ENCODE results near the gene SIN3B.

The SIN3B gene

DNA sequence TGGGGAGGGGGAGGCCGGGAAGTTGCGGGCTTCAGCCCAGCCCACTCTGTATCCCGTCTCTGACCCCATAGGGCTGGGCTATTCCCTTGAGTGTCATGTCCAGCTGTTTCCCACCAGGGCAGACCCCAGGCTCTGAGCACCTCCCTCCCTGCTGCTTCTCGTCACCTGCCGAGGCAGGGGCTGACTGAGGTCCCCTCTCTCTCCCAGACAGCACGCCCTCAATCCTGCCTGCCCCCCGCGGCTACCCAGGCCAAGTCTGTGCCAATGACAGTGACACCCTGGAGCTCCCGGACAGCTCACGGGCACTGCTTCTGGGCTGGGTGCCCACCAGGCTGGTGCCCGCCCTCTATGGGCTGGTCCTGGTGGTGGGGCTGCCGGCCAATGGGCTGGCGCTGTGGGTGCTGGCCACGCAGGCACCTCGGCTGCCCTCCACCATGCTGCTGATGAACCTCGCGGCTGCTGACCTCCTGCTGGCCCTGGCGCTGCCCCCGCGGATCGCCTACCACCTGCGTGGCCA, 60.2 kb downstream of the SIN3B start:
- DNase-seq (ENCODE audit: low read depth, low spot score), result no peak

GRCh38 chr19:16889883-16890460, 60.8 kb downstream of the SIN3B start:
- no peak for DNase-seq (ENCODE audit: low read depth, low spot score)

- no peak for DNase-seq (ENCODE audit: low read depth, low spot score)
These were observed 61.4 kb downstream of the SIN3B start for GRCh38 chr19:16890461-16891184.

GRCh38 chr19:16891696-16892382, 62.6 kb downstream of the SIN3B start:
- no peak for DNase-seq (ENCODE audit: low read depth, low spot score)

DNA sequence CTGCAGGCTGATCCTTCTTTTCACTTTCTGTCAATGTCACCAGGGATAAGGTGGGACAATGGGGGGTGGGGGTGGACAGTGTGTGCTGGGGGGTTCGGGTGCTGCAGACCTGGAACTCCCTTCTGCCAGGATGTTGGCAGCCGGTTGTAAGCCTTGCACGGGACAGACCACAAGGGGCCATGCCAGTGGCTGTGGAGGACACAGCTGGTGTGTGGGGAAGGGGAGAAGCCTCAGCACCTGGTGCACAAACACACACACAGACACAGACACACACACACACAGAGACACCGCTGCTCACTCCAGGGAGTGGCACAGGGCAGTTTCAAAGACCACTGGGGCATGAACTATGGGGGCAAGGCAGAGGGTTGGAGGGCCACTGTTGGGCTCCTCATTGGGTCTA, 63.2 kb downstream of the SIN3B start:
- no peak for DNase-seq (ENCODE audit: low read depth, low spot score)

GRCh38 chr19:16892868-16893685, 63.9 kb downstream of the SIN3B start:
- no peak for DNase-seq (ENCODE audit: low read depth, low spot score)

- DNase-seq (ENCODE audit: low read depth, low spot score), result no peak
These were observed 64.4 kb downstream of the SIN3B start for GRCh38 chr19:16893686-16893989.

DNA sequence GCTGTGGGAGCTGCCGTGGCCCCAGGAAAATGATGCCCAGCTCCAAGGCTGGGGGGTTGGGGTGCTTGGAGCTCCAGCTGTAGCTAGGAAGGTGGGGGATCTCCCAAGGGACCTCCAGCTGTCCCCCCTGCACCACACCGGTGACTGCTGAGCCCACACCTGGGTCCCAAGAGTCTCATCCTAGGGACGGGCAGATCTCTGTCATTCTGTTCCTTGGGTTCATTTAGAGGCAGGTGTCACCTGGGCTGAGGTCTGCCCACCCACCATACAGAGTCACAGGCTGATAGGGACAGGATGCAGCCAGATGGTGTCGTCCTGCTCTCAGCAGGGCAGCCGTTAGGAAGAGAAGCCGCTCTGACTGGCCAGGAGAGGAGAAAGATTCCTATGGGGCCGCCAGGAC, 64.9 kb downstream of the SIN3B start:
- DNase-seq (ENCODE audit: low read depth, low spot score), result no peak

- DNase-seq (ENCODE audit: low read depth, low spot score), result no peak
These were observed 66.4 kb downstream of the SIN3B start for GRCh38 chr19:16895467-16896145.

DNA sequence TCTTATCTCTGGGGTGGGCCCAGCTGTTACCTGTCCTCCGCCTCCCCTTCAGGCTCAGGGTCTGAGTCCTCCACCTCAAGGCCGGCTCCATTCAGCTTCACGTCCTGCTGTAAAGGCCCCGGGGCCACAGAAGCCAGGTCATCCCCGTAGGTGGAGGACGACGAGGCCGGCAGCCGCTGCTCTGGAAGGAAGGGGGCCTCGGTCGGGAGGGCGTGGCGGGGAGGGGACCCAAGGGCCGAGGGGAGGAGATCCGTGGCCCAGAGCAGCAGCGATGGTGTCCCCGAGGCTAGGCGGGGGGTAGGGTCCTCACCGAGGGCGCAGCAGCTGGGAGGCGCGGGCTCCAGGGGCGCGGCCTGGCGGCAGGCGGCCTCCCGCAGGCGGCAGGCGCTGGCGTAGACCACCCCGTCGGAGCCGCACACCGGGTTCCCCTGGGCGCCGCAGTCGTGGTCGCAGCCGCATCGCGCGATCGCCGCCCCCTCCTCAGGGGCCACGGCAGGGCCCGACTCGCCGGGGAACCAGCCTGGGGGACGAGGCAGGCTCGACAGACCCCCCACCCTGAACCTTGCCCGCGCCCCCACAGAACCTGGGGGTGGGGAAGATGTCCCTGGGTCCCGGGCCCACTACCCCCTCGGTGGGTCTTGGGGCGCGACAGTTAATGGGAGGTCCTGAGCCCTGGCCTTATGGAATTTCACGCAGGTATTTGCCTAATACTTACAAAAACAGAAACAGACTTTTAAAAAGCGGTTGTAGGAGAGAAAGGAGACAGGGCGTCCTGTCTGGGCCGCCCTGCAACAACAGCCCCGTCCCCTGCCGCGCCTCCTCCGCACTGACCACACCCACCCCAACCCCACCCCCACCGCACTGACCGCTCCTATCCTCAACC, 67.2 kb downstream of the SIN3B start:
- DNase-seq (ENCODE audit: low read depth, low spot score), result no peak

DNA sequence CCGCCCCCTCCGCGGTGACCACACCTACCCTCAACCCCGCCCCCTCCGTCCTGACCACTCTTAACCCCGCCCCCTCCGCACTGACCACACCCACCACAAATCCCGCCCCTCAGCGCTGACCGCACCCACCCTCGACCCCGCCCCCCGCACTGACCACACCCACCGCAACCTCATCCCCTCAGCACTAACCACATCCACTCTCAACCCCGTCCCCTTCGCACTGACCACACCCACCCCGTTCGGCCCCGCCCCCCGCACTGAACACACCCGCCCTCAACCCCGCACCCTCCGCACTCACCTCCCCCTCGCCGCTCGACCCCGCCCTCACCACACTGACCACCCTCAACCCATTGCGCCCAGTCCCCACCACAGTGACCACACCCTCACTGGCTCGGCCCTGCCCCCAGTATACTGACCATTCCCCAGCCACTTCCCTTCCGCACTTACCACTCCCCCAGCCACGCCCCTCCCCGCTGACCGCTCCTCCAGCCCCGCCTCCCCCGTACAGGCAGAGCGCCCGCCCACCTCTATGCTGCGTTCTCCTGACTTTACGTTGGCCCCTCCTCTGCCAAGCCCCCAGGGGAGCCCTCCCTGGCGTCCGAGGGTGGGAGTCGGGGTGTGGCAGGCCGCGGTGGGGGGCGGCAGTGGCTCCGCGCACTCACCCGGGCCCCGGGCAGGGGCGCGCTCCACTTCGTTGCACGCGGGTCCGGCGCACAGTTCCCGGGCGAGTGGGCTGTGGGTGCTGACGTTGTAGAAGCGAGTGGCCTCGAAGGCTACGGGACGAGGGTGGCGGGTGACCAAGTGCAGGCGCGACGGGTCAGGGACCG, 68.0 kb downstream of the SIN3B start:
- DNase-seq (ENCODE audit: low read depth, low spot score), result peak; percentile 63

- no peak for DNase-seq (ENCODE audit: low read depth, low spot score)
These were observed 68.6 kb downstream of the SIN3B start for GRCh38 chr19:16897856-16898161.

DNA sequence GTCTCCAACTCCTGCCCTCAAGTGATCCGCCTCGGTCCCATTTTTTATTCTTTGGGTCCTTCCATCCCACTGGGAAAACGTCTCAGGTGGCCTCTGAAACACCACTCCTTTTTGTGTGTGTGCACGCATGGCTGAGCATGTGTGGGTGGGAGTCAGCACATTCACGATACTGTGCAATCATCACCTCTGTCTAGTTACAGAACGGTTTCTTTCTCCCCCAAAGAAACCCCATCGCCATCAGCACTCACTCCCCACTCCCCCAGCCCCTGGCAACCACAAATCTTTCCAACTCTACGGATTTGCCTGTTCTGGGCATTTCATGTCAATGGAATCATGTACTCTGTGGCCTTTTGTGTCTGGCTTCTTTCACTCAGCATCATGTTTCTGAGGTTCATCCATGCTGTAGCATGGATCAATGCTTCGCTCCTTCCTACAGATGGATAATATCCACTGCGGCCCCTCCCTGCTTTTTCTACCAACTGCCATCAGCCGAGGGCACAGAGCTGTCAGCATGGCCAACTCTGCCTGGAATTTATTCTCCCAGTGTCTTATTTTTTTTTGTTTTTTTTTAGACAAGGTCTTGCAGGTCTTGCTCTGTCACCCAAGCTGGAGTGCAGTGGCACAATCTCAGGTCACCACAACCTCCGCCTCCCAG, 69.3 kb downstream of the SIN3B start:
- no peak for DNase-seq (ENCODE audit: low read depth, low spot score)

- DNase-seq (ENCODE audit: low read depth, low spot score), result no peak
These were observed 70.4 kb downstream of the SIN3B start for GRCh38 chr19:16899566-16900075.

DNA sequence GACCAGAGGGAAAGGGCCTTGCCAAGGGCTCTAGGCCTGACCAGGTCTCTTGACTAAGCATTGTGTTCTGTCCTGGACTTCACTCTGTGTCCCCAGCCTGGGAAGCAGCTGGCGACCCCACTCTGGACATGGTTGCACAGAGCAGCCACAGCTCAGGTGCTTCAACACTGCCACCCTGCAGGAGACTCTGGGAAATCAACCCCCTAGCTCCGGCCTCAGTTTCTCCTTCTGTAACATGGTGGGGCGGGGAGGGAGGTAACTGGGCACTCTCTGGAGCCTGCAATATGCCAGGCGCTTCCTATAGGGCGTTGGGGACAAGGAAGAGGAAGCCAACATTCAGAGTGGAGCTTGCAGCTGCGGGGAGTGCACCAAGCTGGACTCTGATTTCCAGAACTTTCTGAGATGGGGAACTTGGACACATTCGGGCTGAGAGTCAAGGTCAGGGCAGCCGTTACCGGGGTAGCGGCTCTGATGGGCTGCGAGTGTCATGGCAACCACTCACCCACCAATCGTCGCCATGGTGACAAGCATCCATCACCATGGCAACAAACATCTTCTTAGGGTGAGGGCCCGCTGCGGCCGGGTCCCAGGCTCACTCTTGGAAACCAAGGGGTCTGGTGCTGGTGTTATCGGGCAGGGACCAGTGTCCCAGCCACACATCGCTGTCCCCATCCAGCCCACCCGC, 72.4 kb downstream of the SIN3B start:
- no peak for DNase-seq (ENCODE audit: low read depth, low spot score)

DNA sequence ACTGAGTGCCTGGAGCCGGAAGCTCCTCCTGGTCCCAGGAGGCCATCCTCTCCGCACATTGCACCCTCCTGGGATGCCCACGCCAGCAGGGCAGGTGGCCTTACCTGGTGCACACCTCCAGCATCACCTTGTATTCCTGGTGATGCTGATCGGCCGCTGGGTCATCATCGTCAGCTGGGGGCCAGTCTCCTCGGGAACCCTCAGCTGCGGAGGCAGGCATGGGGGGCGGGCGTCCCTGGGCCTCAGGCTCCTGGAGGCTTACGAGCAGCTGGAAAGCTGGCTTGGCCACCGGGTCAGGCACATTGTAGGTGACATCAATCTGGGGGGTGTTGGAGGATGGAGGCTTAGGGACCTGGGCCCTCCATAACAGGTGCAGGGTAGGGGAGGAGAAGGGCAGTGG, 73.3 kb downstream of the SIN3B start:
- DNase-seq (ENCODE audit: low read depth, low spot score), result no peak

DNA sequence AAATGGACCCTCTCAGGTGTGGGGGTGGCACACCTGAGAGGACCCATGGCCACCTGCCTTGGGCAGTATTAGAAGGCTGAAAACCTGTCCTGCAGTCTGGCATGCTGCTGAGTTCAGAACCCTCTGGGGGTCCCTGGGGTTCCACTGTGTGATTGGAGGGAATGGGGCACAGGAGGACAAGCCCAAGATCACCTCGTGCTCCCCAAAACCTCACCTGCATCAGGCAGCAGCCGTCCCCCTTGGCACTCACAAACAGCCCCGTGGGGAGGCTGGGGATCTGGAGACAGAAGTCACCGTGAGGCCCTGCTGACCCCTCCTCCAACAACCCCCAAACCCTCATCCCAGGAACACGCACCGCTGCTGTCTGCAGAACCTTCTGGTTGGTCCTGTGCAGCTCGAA, 74.1 kb downstream of the SIN3B start:
- DNase-seq (ENCODE audit: low read depth, low spot score), result no peak

GRCh38 chr19:16904599-16904998, 75.4 kb downstream of the SIN3B start:
- no peak for DNase-seq (ENCODE audit: low read depth, low spot score)

DNA sequence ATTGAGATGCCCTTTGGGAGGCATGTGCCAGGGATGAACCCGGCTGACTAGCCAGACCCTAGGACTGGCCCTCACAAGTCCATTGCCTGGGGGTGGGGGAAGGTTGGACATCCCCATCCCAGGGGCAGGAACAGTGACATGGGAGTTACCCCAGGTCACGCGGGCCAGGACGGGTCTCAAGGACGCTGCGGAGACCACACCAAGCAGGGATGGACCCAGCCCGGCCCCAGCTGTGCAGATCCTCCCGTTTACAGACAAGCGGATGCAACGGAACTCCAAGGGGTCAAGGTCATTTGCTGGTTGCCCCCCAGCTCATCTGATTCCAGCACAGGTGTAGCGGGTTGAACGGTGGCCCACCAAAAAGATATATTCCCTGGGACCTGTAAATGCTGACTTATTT, 79.6 kb downstream of the SIN3B start:
- no peak for DNase-seq (ENCODE audit: low read depth, low spot score)

Measured in iPS DF 19.7 (cell line).